GM12878 (cell line): ENCODE measurements around the gene FETUB. TPM values are rescaled to one million over a fixed set of nuclear protein-coding genes. Genes with fewer than 3 reads are reported as not detected.
A peak's percentile ranks its signal among the peaks of the same experiment; 100 is the strongest.

Source experiments
- ATAC-seq: fragments of 200-7000 bp; cut with Tn5 transposase; 3 replicates; pipeline ENCODE4 v1.9.1; 2020; ENCODE audit warnings: mild to moderate bottlenecking, moderate library complexity
- BruUV-seq: library from RNA; stranded (reverse); fragments of 400-500 nt; replicated peaks from 2 replicates; lab custom pipeline; 2021; lab: Mats Ljungman, UMichigan
- CTCF ChIA-PET: fragments of 300-600 bp; sonication (Branson Sonifier 250); formaldehyde crosslinking; extraction: SDS; loops from one replicate; lab custom pipeline; 2021; ENCODE audit warnings: inconsistent platforms; lab: Yijun Ruan, JAX
- POLR2A ChIA-PET: fragments of 350-600 bp; formaldehyde crosslinking; extraction: SDS; loops from one replicate; lab custom pipeline; 2021; ENCODE audit warnings: inconsistent platforms; lab: Charles Lee
- RAD21 ChIA-PET: fragments of 300-600 bp; sonication (Branson Sonifier 250); formaldehyde crosslinking; loops from one replicate; lab custom pipeline; 2023; ENCODE audit warnings: antibody characterized with exemption; ENCODE audit not compliant: unreplicated experiment; lab: Charles Lee
- SMC1A ChIA-PET: fragments of 300-600 bp; sonication (Branson Sonifier 250); formaldehyde crosslinking; loops from one replicate; lab custom pipeline; 2023; ENCODE audit not compliant: unreplicated experiment, uncharacterized antibody; lab: Charles Lee
- DNase-seq: peaks from one replicate; pipeline ENCODE4 v3.0.0-alpha.2; 2011; ENCODE audit warnings: low read depth, low spot score
- FAIRE-seq: peaks from 3 replicates; lab custom pipeline; 2011; peaks lifted over from hg19 to GRCh38; lab: Jason Lieb, UNC
- H2AFZ ChIP-seq: 2 replicates; pipeline ENCODE4 v1.6.0; 2011; ENCODE audit warnings: low read depth, low read length, control low read depth; ENCODE audit not compliant: control insufficient read depth
- H3K27ac ChIP-seq: 2 replicates; pipeline ENCODE4 v1.5.1; 2011; ENCODE audit warnings: control low read depth; ENCODE audit not compliant: control insufficient read depth, insufficient read depth
- H3K27me3 ChIP-seq, 2 experiments: replicated peaks in 1 of 2; 2 replicates each; pipeline versions ENCODE4 v1.6.0 to v1.6.1; 2011; ENCODE audit warnings: low read length in 1 of 2; ENCODE audit not compliant: control insufficient read depth in 2 of 2, insufficient read depth in 2 of 2
- H3K36me3 ChIP-seq, 2 experiments: 2 replicates each; pipeline ENCODE4 v1.5.1; 2011; ENCODE audit warnings: low read length in 1 of 2; ENCODE audit not compliant: control insufficient read depth in 2 of 2, insufficient read depth in 2 of 2
- H3K4me1 ChIP-seq: 2 replicates; pipeline ENCODE4 v1.6.1; 2011; ENCODE audit warnings: mild to moderate bottlenecking, low read length, moderate library complexity, mixed read lengths; ENCODE audit not compliant: control insufficient read depth, insufficient read depth
- H3K4me2 ChIP-seq: 2 replicates; pipeline ENCODE4 v1.6.0; 2011; ENCODE audit warnings: control low read depth; ENCODE audit not compliant: control insufficient read depth, insufficient read depth
- H3K4me3 ChIP-seq: fragments of 200-600 bp; sonication (generic); 2 replicates; pipeline ENCODE4 v1.5.1; 2016
- H3K79me2 ChIP-seq: 2 replicates; pipeline ENCODE4 v1.6.0; 2011; ENCODE audit warnings: low read length; ENCODE audit not compliant: control insufficient read depth, insufficient read depth
- H3K9ac ChIP-seq: 2 replicates; pipeline ENCODE4 v1.8.0; 2011; ENCODE audit warnings: low read length, control low read depth, mixed read lengths; ENCODE audit not compliant: control insufficient read depth, insufficient read depth
- H3K9me3 ChIP-seq: replicated peaks from 3 replicates; pipeline ENCODE4 v1.5.1; 2011; ENCODE audit warnings: mild to moderate bottlenecking, low read length; ENCODE audit not compliant: control insufficient read depth, insufficient read depth
- H4K20me1 ChIP-seq: 2 replicates; pipeline ENCODE4 v1.6.0; 2011; ENCODE audit not compliant: control insufficient read depth, insufficient read depth
- ATF2 ChIP-seq: IDR thresholded peaks from 2 replicates; pipeline ENCODE4 v1.6.1; 2012; ENCODE audit warnings: low read length, inconsistent platforms
- CHD2 ChIP-seq: IDR thresholded peaks from 2 replicates; pipeline ENCODE4 v1.6.1; 2011; ENCODE audit warnings: low read depth, low read length, improper control_type of control experiment, borderline replicate concordance
- HDGF ChIP-seq: fragments of 450-650 bp; IDR thresholded peaks from 2 replicates; pipeline ENCODE4 v1.6.1; 2016; ENCODE audit warnings: antibody characterized with exemption
- IKZF2 ChIP-seq, 2 experiments: fragments of 450-650 bp; IDR thresholded peaks; 2 replicates each; pipeline ENCODE4 v1.6.1; 2017; ENCODE audit warnings: mild to moderate bottlenecking in 2 of 2, moderate library complexity in 2 of 2
- LARP7 ChIP-seq: fragments of 450-650 bp; IDR thresholded peaks from 2 replicates; pipeline ENCODE4 v1.6.1; 2017; ENCODE audit warnings: mild to moderate bottlenecking
- MEF2A ChIP-seq: IDR thresholded peaks from 2 replicates; pipeline ENCODE4 v1.6.1; 2011; ENCODE audit warnings: low read depth, mild to moderate bottlenecking, low read length, moderate library complexity; ENCODE audit not compliant: insufficient read depth
- MTA2 ChIP-seq: fragments of 450-650 bp; IDR thresholded peaks from 2 replicates; pipeline ENCODE4 v1.6.1; 2016; ENCODE audit warnings: low read depth, mild to moderate bottlenecking, moderate library complexity
- NR2C1 ChIP-seq: fragments of 450-650 bp; IDR thresholded peaks from 2 replicates; pipeline ENCODE4 v1.6.1; 2017; ENCODE audit warnings: antibody characterized with exemption, mild to moderate bottlenecking, moderate library complexity
- POLR2AphosphoS2 ChIP-seq: IDR thresholded peaks from 2 replicates; pipeline ENCODE4 v1.6.1; 2011; ENCODE audit warnings: low read depth, mild to moderate bottlenecking, low read length, improper control_type of control experiment, moderate library complexity
- POLR2AphosphoS5 ChIP-seq: IDR thresholded peaks from 2 replicates; pipeline ENCODE4 v1.6.1; 2011; ENCODE audit warnings: mild to moderate bottlenecking, low read length, inconsistent platforms
- RUNX3 ChIP-seq: IDR thresholded peaks from 2 replicates; pipeline ENCODE4 v1.6.1; 2012; ENCODE audit warnings: low read length, inconsistent platforms
- TAF1 ChIP-seq: IDR thresholded peaks from 2 replicates; pipeline ENCODE4 v1.6.1; 2011; ENCODE audit warnings: mild to moderate bottlenecking, low read depth, low read length, borderline replicate concordance
- TCF7 ChIP-seq: IDR thresholded peaks from 2 replicates; pipeline ENCODE4 v1.6.1; 2014; ENCODE audit warnings: antibody characterized with exemption, borderline replicate concordance
- ZNF207 ChIP-seq: fragments of 450-650 bp; IDR thresholded peaks from 2 replicates; pipeline ENCODE4 v1.6.1; 2014; ENCODE audit warnings: antibody characterized with exemption, mild to moderate bottlenecking, borderline replicate concordance
- ZNF274 ChIP-seq: IDR thresholded peaks from one replicate; pipeline ENCODE4 v1.8.0; 2011; ENCODE audit not compliant: insufficient read length, insufficient read depth
- WGBS: methylation state at CpG from one replicate; pipeline ENCODE4 v1.1.6; 2016; ENCODE audit warnings: low lambda C conversion rate; ENCODE audit not compliant: insufficient replicate concordance, insufficient coverage; ENCODE audit errors: missing lambda C conversion rate; 5-methylcytosine and 5-hydroxymethylcytosine counted together
- in situ Hi-C: fragments of 300-500 bp; cut with MboI; formaldehyde crosslinking; loops from 9 replicates; pipeline ENCODE4 v1.14.3; 2018; ENCODE audit warnings: mixed read lengths
- intact Hi-C: fragments of 100-400 bp; cut with micrococcal nuclease; formaldehyde crosslinking; loops from one replicate; pipeline ENCODE4 v1.14.2; 2022; ENCODE audit not compliant: unreplicated experiment
- polyA plus RNA-seq, 11 experiments: library from polyadenylated mRNA; depleted of rRNA in 4 of 11; unstranded in 6 of 11; stranded (reverse) in 5 of 11; fragments of >200 nt; fragmentation: Nextera tagmentation in 4 of 11; fragmentation: Illumina TruSeq in 1 of 11; extraction: Ambion mirVana in 4 of 11; extraction: Trizol in 1 of 11; gene quantifications; 1 replicate in 1 of 11; 2 replicates in 10 of 11; pipeline versions ENCODE4 v1.2.1 to v1.2.3, GENCODE V29; 2011 to 2016; ENCODE audit warnings: inconsistent platforms in 2 of 11, missing spikeins in 2 of 11, low read depth in 1 of 11
- total RNA-seq, 4 experiments: library from RNA; depleted of rRNA in 3 of 4; stranded (reverse); fragments of >200 nt in 3 of 4; fragmentation: Illumina TruSeq in 1 of 4; extraction: Trizol in 1 of 4; gene quantifications; 2 replicates each; pipeline versions ENCODE4 v1.2.1 to v1.2.3, GENCODE V29; 2013 to 2021
- TF ChIP-seq, protein P1 (sequence below): fragments of 450-650 bp; IDR thresholded peaks from 2 replicates; pipeline ENCODE4 v1.6.1; 2017; ENCODE audit warnings: low read depth, mild to moderate bottlenecking, moderate library complexity

Gene FETUB
- total and polyA plus RNA-seq, 10 of the 15 experiments (the other 5 are each of a cell fraction or from before 2014, with no cell fraction given) = not detected

GRCh38 chr3:186642014-186642413 is 1.8 kb downstream of the FETUB start:
- peaks cover 0 to 3% of the 10 kb centered on the region in 2 experiments; a peak in 2 of 4 replicates for H3K27me3 ChIP-seq
- POLR2A ChIA-PET = no interaction called here
- H3K9me3 ChIP-seq = no peaks in the 10 kb centered on the region; the same call in 2 of the 3 replicates
- WGBS = 5% methylated on average over 3 of the region's 3 CpGs
- intact Hi-C loops (no loop called here), in situ Hi-C loops (no loop called here)
- no peak for FAIRE-seq
- RAD21 ChIA-PET = interaction anchor here (1.6 kb wide), 1 partner anchor 25 kb away, joined by 4 read pairs; no protein-coding TSS in a partner anchor
- no peaks in the 10 kb centered on the region for H4K20me1 ChIP-seq
- BruUV-seq = no TSS peak
- H3K4me1 ChIP-seq = no peaks in the 10 kb centered on the region
- H3K4me2 ChIP-seq = no peak overlapping the region
- no peak for DNase-seq
- ATAC-seq = no peak
- CTCF ChIA-PET = interaction anchor here (0.8 to 2.1 kb wide), 3 partner anchors 8 to 25 kb away, joined by 4 to 9 read pairs (median 4); no protein-coding TSS in a partner anchor
- H3K27ac ChIP-seq = no peak overlapping the region
- no peak overlapping the region for H3K9ac ChIP-seq
- SMC1A ChIA-PET = interaction anchor here (1.5 kb wide), 1 partner anchor 9 kb away, joined by 3 read pairs; no protein-coding TSS in a partner anchor
- H3K36me3 ChIP-seq = no peaks in the 10 kb centered on the region
- no peak overlapping the region for H2AFZ ChIP-seq
- no peaks in the 10 kb centered on the region for H3K79me2 ChIP-seq
- TF ChIP-seq RUNX3 (peak; percentile 55), POLR2AphosphoS2 (no peak), TCF7 (no peak), POLR2AphosphoS5 (no peak)
- H3K4me3 ChIP-seq = no peak overlapping the region

GRCh38 chr3:186643493-186643892 is 3.3 kb downstream of the FETUB start:
- Histone ChIP-seq H3K36me3 (no peaks in the 10 kb centered on the region), H3K79me2 (no peaks in the 10 kb centered on the region), H3K4me1 (no peaks in the 10 kb centered on the region), H3K4me2 (no peak overlapping the region), H4K20me1 (no peaks in the 10 kb centered on the region), H3K27me3 (no peaks in the 10 kb centered on the region; a peak in 1 of 4 replicates), H3K9me3 (no peaks in the 10 kb centered on the region; the same call in 2 of the 3 replicates), H3K9ac (no peak overlapping the region), H3K27ac (no peak overlapping the region), H3K4me3 (no peak overlapping the region), H2AFZ (no peak overlapping the region)
- DNase-seq = no peak
- TF ChIP-seq IKZF2 (IDR thresholded peaks at IDR 0.05) (no peak), ZNF274 (no peak), CHD2 (no peak), NR2C1 (no peak), MTA2 (no peak), TAF1 (no peak), LARP7 (no peak), ATF2 (no peak), POLR2AphosphoS2 (no peak), ZNF207 (no peak), HDGF (no peak), MEF2A (no peak)
- TF ChIP-seq, protein P1, sequence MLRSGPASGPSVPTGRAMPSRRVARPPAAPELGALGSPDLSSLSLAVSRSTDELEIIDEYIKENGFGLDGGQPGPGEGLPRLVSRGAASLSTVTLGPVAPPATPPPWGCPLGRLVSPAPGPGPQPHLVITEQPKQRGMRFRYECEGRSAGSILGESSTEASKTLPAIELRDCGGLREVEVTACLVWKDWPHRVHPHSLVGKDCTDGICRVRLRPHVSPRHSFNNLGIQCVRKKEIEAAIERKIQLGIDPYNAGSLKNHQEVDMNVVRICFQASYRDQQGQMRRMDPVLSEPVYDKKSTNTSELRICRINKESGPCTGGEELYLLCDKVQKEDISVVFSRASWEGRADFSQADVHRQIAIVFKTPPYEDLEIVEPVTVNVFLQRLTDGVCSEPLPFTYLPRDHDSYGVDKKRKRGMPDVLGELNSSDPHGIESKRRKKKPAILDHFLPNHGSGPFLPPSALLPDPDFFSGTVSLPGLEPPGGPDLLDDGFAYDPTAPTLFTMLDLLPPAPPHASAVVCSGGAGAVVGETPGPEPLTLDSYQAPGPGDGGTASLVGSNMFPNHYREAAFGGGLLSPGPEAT = no peak
- ChIA-PET POLR2A (no interaction called here), SMC1A (interaction anchor here (0.6 to 0.9 kb wide), 2 partner anchors 10 to 60 kb away, joined by 3 to 4 read pairs; no protein-coding TSS in a partner anchor), RAD21 (no interaction called here), CTCF (interaction anchor here (1.0 to 2.2 kb wide), 3 partner anchors 20 to 28 kb away, joined by 4 to 8 read pairs (median 6); no protein-coding TSS in a partner anchor)
- intact Hi-C loops (no loop called here), in situ Hi-C loops (no loop called here)
- WGBS = 47% methylated on average over 1 of the region's 1 CpG
- no peak for FAIRE-seq
- ATAC-seq = peak; percentile 52; the same call in 2 of the 3 replicates
- no TSS peak for BruUV-seq
